ENCODE results near the gene TSTD1.

DNA sequence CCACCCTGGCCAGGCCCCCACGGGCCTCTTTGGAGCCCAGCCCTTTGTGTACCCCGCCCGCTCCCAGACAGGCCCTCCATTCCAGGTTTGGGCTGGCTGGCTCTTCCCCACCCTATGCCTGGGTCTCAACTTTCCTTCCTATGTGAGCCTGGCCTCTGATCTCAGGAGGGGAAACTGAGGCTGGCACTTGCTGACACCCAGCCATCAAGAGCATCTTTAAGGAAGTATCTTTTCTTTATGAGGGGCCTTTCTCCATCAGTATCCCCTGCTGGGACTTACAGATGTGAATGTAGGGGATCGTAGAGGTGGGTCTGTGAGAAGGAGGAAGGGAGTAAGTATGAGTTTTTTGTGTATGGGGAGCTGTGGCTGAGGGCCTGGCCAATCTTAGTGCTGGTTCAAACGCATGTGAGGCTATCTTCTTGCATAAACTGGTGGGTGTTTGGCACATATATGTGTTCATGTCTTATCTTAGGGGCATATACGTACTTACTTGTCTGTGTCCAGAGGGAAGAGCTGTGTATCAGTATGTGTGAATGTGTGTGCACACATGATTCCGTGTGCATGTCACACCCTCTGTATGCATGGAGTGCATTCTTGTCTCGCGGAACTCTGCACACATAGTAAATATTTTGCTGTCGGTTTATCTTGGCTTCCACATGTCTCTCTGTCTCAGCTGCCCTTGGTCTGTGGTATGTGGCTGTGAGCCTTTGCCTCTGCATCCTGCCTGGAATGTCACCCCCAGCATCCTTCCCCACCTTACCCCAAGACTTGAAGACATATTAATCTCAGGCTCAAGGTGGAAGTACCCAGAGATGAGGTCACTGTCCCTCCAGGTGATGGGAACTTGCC is 45.2 kb upstream of the TSTD1 start:
- TF ChIP-seq POLR2AphosphoS5 (IDR thresholded peaks at IDR 0.05; ENCODE audit: borderline replicate concordance, low read depth, low read length) (no peak), EZH2 (IDR thresholded peaks at IDR 0.05) (no peak), FOXP2 (optimal IDR thresholded peaks at IDR 0.05; ENCODE audit: control extremely low read depth, extremely low read length, insufficient read depth) (no peak)
